Neuronal stem cell (in vitro differentiated cells): ENCODE results near the gene AGPAT2.

Source experiments
- DNase-seq: peaks from one replicate; pipeline ENCODE4 v3.0.0-alpha.2; 2013; ENCODE audit warnings: low spot score
- H2AFZ ChIP-seq: one replicate; pipeline ENCODE4 v1.6.1; 2013; ENCODE audit warnings: mild to moderate bottlenecking, low read length, inconsistent platforms
- H2AK5ac ChIP-seq: 2 replicates; pipeline ENCODE4 v1.6.1; 2013; ENCODE audit warnings: low read depth, mild to moderate bottlenecking, inconsistent platforms, low read length, moderate library complexity, mixed read lengths
- H2BK120ac ChIP-seq: 2 replicates; pipeline ENCODE4 v1.6.1; 2013; ENCODE audit warnings: low read depth, mild to moderate bottlenecking, inconsistent platforms, low read length, moderate library complexity, mixed read lengths
- H2BK12ac ChIP-seq: one replicate; pipeline ENCODE4 v1.6.1; 2013; ENCODE audit warnings: low read length, inconsistent platforms
- H2BK15ac ChIP-seq: 2 replicates; pipeline ENCODE4 v1.6.1; 2013; ENCODE audit warnings: mild to moderate bottlenecking, low read length, inconsistent platforms, mixed read lengths
- H2BK5ac ChIP-seq: one replicate; pipeline ENCODE4 v1.6.1; 2013; ENCODE audit warnings: inconsistent platforms, mild to moderate bottlenecking, low read length, moderate library complexity
- H3K14ac ChIP-seq: one replicate; pipeline ENCODE4 v1.6.1; 2013; ENCODE audit warnings: low read length, inconsistent platforms
- H3K18ac ChIP-seq: 2 replicates; pipeline ENCODE4 v1.6.1; 2013; ENCODE audit warnings: low read length, inconsistent platforms
- H3K23ac ChIP-seq: 2 replicates; pipeline ENCODE4 v1.6.1; 2013; ENCODE audit warnings: low read depth, mild to moderate bottlenecking, mixed read lengths, low read length, inconsistent platforms; ENCODE audit not compliant: poor library complexity
- H3K27ac ChIP-seq: replicated peaks from 3 replicates; pipeline ENCODE4 v1.5.1; 2013; ENCODE audit warnings: low read length, inconsistent platforms
- H3K27me3 ChIP-seq, 3 experiments: 2 replicates each; pipeline ENCODE4 v1.6.1; 2013; ENCODE audit warnings: low read length in 3 of 3, mild to moderate bottlenecking in 2 of 3, inconsistent platforms in 1 of 3, low read depth in 1 of 3, mixed read lengths in 1 of 3, moderate library complexity in 1 of 3; ENCODE audit not compliant: control insufficient read depth in 3 of 3, insufficient read depth in 3 of 3
- H3K36me3 ChIP-seq, 2 donors: replicated peaks in 1 of 2; 2 replicates each; pipeline ENCODE4 v1.6.1; 2013; ENCODE audit warnings: low read length in 2 of 2; ENCODE audit not compliant: control insufficient read depth in 2 of 2, insufficient read depth in 2 of 2
- H3K4ac ChIP-seq: 2 replicates; pipeline ENCODE4 v1.6.1; 2013; ENCODE audit warnings: inconsistent platforms, mild to moderate bottlenecking, low read length, moderate library complexity
- H3K4me1 ChIP-seq, 2 donors: 1 replicate in 1 of 2; 2 replicates in 1 of 2; pipeline ENCODE4 v1.6.1; 2013; ENCODE audit warnings: low read length in 2 of 2, low read depth in 1 of 2; ENCODE audit not compliant: control insufficient read depth in 2 of 2, insufficient read depth in 1 of 2
- H3K4me2 ChIP-seq: one replicate; pipeline ENCODE4 v1.6.1; 2013; ENCODE audit warnings: mild to moderate bottlenecking, low read length, inconsistent platforms; ENCODE audit not compliant: insufficient read depth, poor library complexity, severe bottlenecking
- H3K4me3 ChIP-seq, 2 donors: 2 replicates each; pipeline ENCODE4 v1.5.1; 2013; ENCODE audit warnings: low read length in 2 of 2, mild to moderate bottlenecking in 2 of 2, inconsistent platforms in 1 of 2, moderate library complexity in 1 of 2
- H3K79me1 ChIP-seq: one replicate; pipeline ENCODE4 v1.6.1; 2013; ENCODE audit warnings: low read depth, mild to moderate bottlenecking, inconsistent platforms, low read length, moderate library complexity
- H3K9ac ChIP-seq: one replicate; pipeline ENCODE4 v1.6.1; 2013; ENCODE audit warnings: mild to moderate bottlenecking, low read depth, low read length, inconsistent platforms; ENCODE audit not compliant: poor library complexity
- H3K9me3 ChIP-seq, 2 donors: replicated peaks in 1 of 2; 2 replicates each; pipeline versions ENCODE3 to v1.6.1; 2013; ENCODE audit warnings: low read length in 2 of 2, mild to moderate bottlenecking in 2 of 2, inconsistent platforms in 1 of 2, low read depth in 1 of 2, mixed read lengths in 1 of 2, moderate library complexity in 1 of 2; ENCODE audit not compliant: control insufficient read depth in 2 of 2, insufficient read depth in 1 of 2
- H4K8ac ChIP-seq: one replicate; pipeline ENCODE4 v1.6.1; 2013; ENCODE audit warnings: low read depth, mild to moderate bottlenecking, inconsistent platforms, low read length, moderate library complexity
- H4K91ac ChIP-seq: one replicate; pipeline ENCODE4 v1.6.1; 2013; ENCODE audit warnings: low read length, low read depth, mild to moderate bottlenecking, inconsistent platforms; ENCODE audit not compliant: poor library complexity
- WGBS, 2 donors: extraction: QIAGEN DNeasy Blood & Tissue Kit; methylation state at CpG; one replicate each; pipeline ENCODE4 v1.1.7; 2013; ENCODE audit warnings: missing lambda C conversion rate in 2 of 2, mixed read lengths in 1 of 2; ENCODE audit not compliant: insufficient read length in 2 of 2, insufficient replicate concordance in 1 of 2; ENCODE audit errors: extremely low coverage in 2 of 2; 5-methylcytosine and 5-hydroxymethylcytosine counted together

AGPAT2 gene

GRCh38 chr9:136700959-136701667 lies 13.9 kb upstream of the AGPAT2 start:
- Histone ChIP-seq H3K79me1 (no peaks in the 10 kb centered on the region), H3K4me2 (no peak overlapping the region), H2BK5ac (peak overlapping the region; percentile 46), H3K14ac (peak overlapping the region; percentile 23), H3K9ac (no peak overlapping the region), H4K91ac (no peak overlapping the region), H2AK5ac (peak overlapping the region; percentile 86), H4K8ac (no peak overlapping the region), H3K27me3 (peaks cover 0 to 15% (median 9%) of the 10 kb centered on the region in 3 experiments), H3K27ac (no peak overlapping the region), H3K9me3 (no peaks in the 10 kb centered on the region), H2BK12ac (no peak overlapping the region), H3K18ac (peak overlapping the region; percentile 84), H2AFZ (peak overlapping the region; percentile 10), H3K4ac (no peak overlapping the region), H2BK120ac (peak overlapping the region; percentile 26), H2BK15ac (peak overlapping the region; percentile 72), H3K4me1 (peaks cover 9 to 15% of the 10 kb centered on the region in 2 donors), H3K36me3 (no peaks in the 10 kb centered on the region), H3K23ac (no peak overlapping the region), H3K4me3 (no peak overlapping the region)
- no peak for DNase-seq
- WGBS, 2 donors = no CpG with 5 or more reads among the region's 38 CpGs

GRCh38 chr9:136700304-136700703 lies 13.0 kb upstream of the AGPAT2 start:
- Histone ChIP-seq H3K4me3 (no peak overlapping the region), H4K91ac (no peak overlapping the region), H3K4me2 (no peak overlapping the region), H2BK120ac (no peak overlapping the region), H3K9ac (no peak overlapping the region), H3K9me3 (no peaks in the 10 kb centered on the region), H2BK12ac (no peak overlapping the region), H2BK15ac (no peak overlapping the region), H3K27ac (no peak overlapping the region), H3K79me1 (peaks cover 1% of the 10 kb centered on the region), H3K18ac (no peak overlapping the region), H2BK5ac (no peak overlapping the region), H3K36me3 (no peaks in the 10 kb centered on the region), H4K8ac (no peak overlapping the region), H3K14ac (no peak overlapping the region), H3K27me3 (peaks cover 0 to 10% (median 9%) of the 10 kb centered on the region in 3 experiments), H3K4me1 (peaks cover 9 to 18% of the 10 kb centered on the region in 2 donors), H2AK5ac (no peak overlapping the region), H3K4ac (no peak overlapping the region), H3K23ac (no peak overlapping the region), H2AFZ (no peak overlapping the region)
- DNase-seq = no peak
- WGBS, 2 donors = no CpG with 5 or more reads among the region's 13 CpGs

GRCh38 chr9:136698635-136699246 lies 11.5 kb upstream of the AGPAT2 start:
- H3K4ac ChIP-seq = no peak overlapping the region
- H3K14ac ChIP-seq = no peak overlapping the region
- no CpG with 5 or more reads among the region's 11 CpGs for WGBS, 2 donors

GRCh38 chr9:136697821-136698526 lies 10.7 kb upstream of the AGPAT2 start:
- no peak overlapping the region for H4K91ac ChIP-seq
- no peak overlapping the region for H3K23ac ChIP-seq
- no peak overlapping the region for H3K14ac ChIP-seq
- H3K27me3 ChIP-seq = peaks cover 0 to 23% (median 9%) of the 10 kb centered on the region in 3 experiments
- no peak overlapping the region for H2BK5ac ChIP-seq
- no CpG with 5 or more reads among the region's 20 CpGs for WGBS, 2 donors
- no peak overlapping the region for H4K8ac ChIP-seq
- H3K9me3 ChIP-seq = no peaks in the 10 kb centered on the region
- H2BK120ac ChIP-seq = no peak overlapping the region
- H2AFZ ChIP-seq = no peak overlapping the region
- H3K27ac ChIP-seq = no peak overlapping the region
- DNase-seq = no peak
- no peak overlapping the region for H3K4me2 ChIP-seq
- no peak overlapping the region for H2BK15ac ChIP-seq
- no peak overlapping the region for H3K18ac ChIP-seq
- H3K79me1 ChIP-seq = peaks cover 2% of the 10 kb centered on the region
- no peak overlapping the region for H2AK5ac ChIP-seq
- H3K4me3 ChIP-seq = no peak overlapping the region
- H3K4me1 ChIP-seq = peaks cover 9 to 18% of the 10 kb centered on the region in 2 donors
- H3K4ac ChIP-seq = no peak overlapping the region
- no peak overlapping the region for H2BK12ac ChIP-seq
- no peaks in the 10 kb centered on the region for H3K36me3 ChIP-seq
- no peak overlapping the region for H3K9ac ChIP-seq

More at GRCh38 chr9:136698635-136699246, 11.5 kb upstream of the AGPAT2 start:
- H3K18ac ChIP-seq = no peak overlapping the region
- no peak overlapping the region for H3K4me2 ChIP-seq
- no peaks in the 10 kb centered on the region for H3K9me3 ChIP-seq
- H2AK5ac ChIP-seq = no peak overlapping the region
- no peak overlapping the region for H2BK15ac ChIP-seq
- peaks cover 0 to 16% (median 9%) of the 10 kb centered on the region in 3 experiments for H3K27me3 ChIP-seq
- no peak overlapping the region for H2BK120ac ChIP-seq
- no peak overlapping the region for H2BK12ac ChIP-seq
- no peak overlapping the region for H3K4me3 ChIP-seq
- no peak overlapping the region for H4K91ac ChIP-seq
- H2BK5ac ChIP-seq = no peak overlapping the region
- H3K79me1 ChIP-seq = peaks cover 2% of the 10 kb centered on the region
- no peak overlapping the region for H3K27ac ChIP-seq
- no peak for DNase-seq
- no peaks in the 10 kb centered on the region for H3K36me3 ChIP-seq
- H3K23ac ChIP-seq = no peak overlapping the region
- H3K4me1 ChIP-seq = peaks cover 9 to 18% of the 10 kb centered on the region in 2 donors
- H4K8ac ChIP-seq = no peak overlapping the region
- H2AFZ ChIP-seq = no peak overlapping the region
- H3K9ac ChIP-seq = no peak overlapping the region
